Activated naive CD4-positive, alpha-beta T cell treated with anti-CD3 and anti-CD28 coated beads, Interleukin-2, amount 10 ng/mL, durations not matched to agents 7 days and 5 days (primary cell): ENCODE results near the gene CTLA4.

Experiments
- CTCF ChIA-PET: fragments of 350-600 bp; sonication (Branson Sonifier 250); formaldehyde crosslinking; loops from one replicate; lab custom pipeline; 2021; ENCODE audit warnings: antibody characterized with exemption; lab: Charles Lee
- DNase-seq: peaks from one replicate; pipeline ENCODE4 v3.0.0-alpha.2; 2020
- H3K27ac Mint-ChIP-seq: one replicate; pipeline ENCODE4 v1.8.0; 2021; ENCODE audit warnings: mild to moderate bottlenecking, moderate library complexity, mixed read lengths
- H3K27me3 Mint-ChIP-seq: one replicate; pipeline ENCODE4 v1.8.0; 2021; ENCODE audit warnings: mild to moderate bottlenecking, mixed read lengths
- H3K36me3 Mint-ChIP-seq: one replicate; pipeline ENCODE4 v1.8.0; 2021; ENCODE audit warnings: mixed read lengths
- H3K4me1 Mint-ChIP-seq: one replicate; pipeline ENCODE4 v1.8.0; 2021; ENCODE audit warnings: mixed read lengths
- H3K4me3 Mint-ChIP-seq: one replicate; pipeline ENCODE4 v1.8.0; 2021; ENCODE audit warnings: mild to moderate bottlenecking, moderate library complexity, mixed read lengths
- H3K9me3 Mint-ChIP-seq: one replicate; pipeline ENCODE4 v1.8.0; 2021; ENCODE audit warnings: mixed read lengths

The CTLA4 gene

GRCh38 chr2:203840655-203841205, 26.8 kb upstream of the CTLA4 start:
- Mint-ChIP-seq H3K9me3 (no peaks in the 10 kb centered on the region), H3K4me1 (peaks cover 4% of the 10 kb centered on the region), H3K4me3 (no peak overlapping the region), H3K27me3 (peaks cover 4% of the 10 kb centered on the region), H3K27ac (no peak overlapping the region), H3K36me3 (no peaks in the 10 kb centered on the region)
- DNase-seq = no peak
- CTCF ChIA-PET = interaction anchor here (0.7 to 1.1 kb wide), 2 partner anchors 32 to 38 kb away, joined by 3 to 4 read pairs; no protein-coding TSS in a partner anchor

- no peaks in the 10 kb centered on the region for H3K9me3 Mint-ChIP-seq
- H3K27ac Mint-ChIP-seq = no peak overlapping the region
- CTCF ChIA-PET = no interaction called here
- H3K4me3 Mint-ChIP-seq = no peak overlapping the region
- peaks cover 4% of the 10 kb centered on the region for H3K4me1 Mint-ChIP-seq
- peaks cover 4% of the 10 kb centered on the region for H3K27me3 Mint-ChIP-seq
- DNase-seq = no peak
- H3K36me3 Mint-ChIP-seq = no peaks in the 10 kb centered on the region
Measured at GRCh38 chr2:203841654-203842053, 25.9 kb upstream of the CTLA4 start.

- no peak for DNase-seq
- H3K36me3 Mint-ChIP-seq = no peaks in the 10 kb centered on the region
- no peak overlapping the region for H3K27ac Mint-ChIP-seq
- H3K9me3 Mint-ChIP-seq = no peaks in the 10 kb centered on the region
- no peak overlapping the region for H3K4me3 Mint-ChIP-seq
- H3K4me1 Mint-ChIP-seq = peaks cover 4% of the 10 kb centered on the region
- peaks cover 4% of the 10 kb centered on the region for H3K27me3 Mint-ChIP-seq
- CTCF ChIA-PET = interaction anchor here (1.2 kb wide), 1 partner anchor 26 kb away, joined by 4 read pairs; no protein-coding TSS in a partner anchor
Measured at GRCh38 chr2:203842373-203842772, 25.2 kb upstream of the CTLA4 start.

GRCh38 chr2:203846490-203847105, 21.0 kb upstream of the CTLA4 start:
- Mint-ChIP-seq H3K27me3 (no peaks in the 10 kb centered on the region), H3K4me3 (no peak overlapping the region), H3K9me3 (no peaks in the 10 kb centered on the region), H3K36me3 (no peaks in the 10 kb centered on the region), H3K4me1 (no peaks in the 10 kb centered on the region), H3K27ac (no peak overlapping the region)
- CTCF ChIA-PET = no interaction called here
- no peak for DNase-seq

GRCh38 chr2:203849010-203849409, 18.6 kb upstream of the CTLA4 start:
- Mint-ChIP-seq H3K4me1 (peaks cover 16% of the 10 kb centered on the region), H3K9me3 (no peaks in the 10 kb centered on the region), H3K36me3 (no peaks in the 10 kb centered on the region), H3K27me3 (no peaks in the 10 kb centered on the region), H3K4me3 (no peak overlapping the region), H3K27ac (no peak overlapping the region)
- CTCF ChIA-PET = no interaction called here
- no peak for DNase-seq

- DNase-seq = no peak
- no peaks in the 10 kb centered on the region for H3K36me3 Mint-ChIP-seq
- no peak overlapping the region for H3K27ac Mint-ChIP-seq
- no peaks in the 10 kb centered on the region for H3K9me3 Mint-ChIP-seq
- H3K4me1 Mint-ChIP-seq = peaks cover 33% of the 10 kb centered on the region
- no peak overlapping the region for H3K4me3 Mint-ChIP-seq
- CTCF ChIA-PET = interaction anchor here (1.6 kb wide), 1 partner anchor 36 kb away, joined by 4 read pairs; no protein-coding TSS in a partner anchor
- H3K27me3 Mint-ChIP-seq = no peaks in the 10 kb centered on the region
Measured at GRCh38 chr2:203852760-203853159, 14.8 kb upstream of the CTLA4 start.

GRCh38 chr2:203853271-203853670, 14.3 kb upstream of the CTLA4 start:
- H3K27me3 Mint-ChIP-seq = no peaks in the 10 kb centered on the region
- no peak overlapping the region for H3K27ac Mint-ChIP-seq
- CTCF ChIA-PET = interaction anchor here (0.9 to 1.6 kb wide), 6 partner anchors 13 to 39 kb away, joined by 3 to 4 read pairs (median 3); partner anchors contain the start of gene CTLA4
- peak overlapping the region; percentile 31 for H3K4me3 Mint-ChIP-seq
- H3K9me3 Mint-ChIP-seq = no peaks in the 10 kb centered on the region
- peaks cover 38% of the 10 kb centered on the region for H3K4me1 Mint-ChIP-seq
- no peaks in the 10 kb centered on the region for H3K36me3 Mint-ChIP-seq
- no peak for DNase-seq

- Mint-ChIP-seq H3K9me3 (no peaks in the 10 kb centered on the region), H3K4me1 (peaks cover 43% of the 10 kb centered on the region), H3K27ac (no peak overlapping the region), H3K27me3 (no peaks in the 10 kb centered on the region), H3K36me3 (no peaks in the 10 kb centered on the region), H3K4me3 (peak overlapping the region; percentile 5)
- DNase-seq = no peak
- CTCF ChIA-PET = interaction anchor here (0.9 to 1.6 kb wide), 6 partner anchors 13 to 39 kb away, joined by 3 to 4 read pairs (median 3); partner anchors contain the start of gene CTLA4
Measured at GRCh38 chr2:203853722-203854121, 13.8 kb upstream of the CTLA4 start.

GRCh38 chr2:203855274-203855673, 12.3 kb upstream of the CTLA4 start:
- Mint-ChIP-seq H3K27me3 (no peaks in the 10 kb centered on the region), H3K9me3 (no peaks in the 10 kb centered on the region), H3K4me3 (no peak overlapping the region), H3K27ac (no peak overlapping the region), H3K4me1 (peaks cover 58% of the 10 kb centered on the region), H3K36me3 (no peaks in the 10 kb centered on the region)
- CTCF ChIA-PET = no interaction called here
- DNase-seq = no peak

GRCh38 chr2:203857656-203858055, 9.9 kb upstream of the CTLA4 start:
- Mint-ChIP-seq H3K4me3 (no peak overlapping the region), H3K27me3 (no peaks in the 10 kb centered on the region), H3K27ac (peak overlapping the region; percentile 65), H3K36me3 (no peaks in the 10 kb centered on the region), H3K9me3 (no peaks in the 10 kb centered on the region), H3K4me1 (peaks cover 68% of the 10 kb centered on the region)
- CTCF ChIA-PET = interaction anchor here (0.6 to 2.0 kb wide), 12 partner anchors 10 to 403 kb away, joined by 3 to 20 read pairs (median 3); partner anchors contain the start of gene CTLA4
- DNase-seq = no peak

GRCh38 chr2:203858176-203858575, 9.4 kb upstream of the CTLA4 start:
- Mint-ChIP-seq H3K4me1 (peaks cover 64% of the 10 kb centered on the region), H3K27me3 (no peaks in the 10 kb centered on the region), H3K9me3 (no peaks in the 10 kb centered on the region), H3K27ac (peak overlapping the region; percentile 65), H3K36me3 (no peaks in the 10 kb centered on the region), H3K4me3 (no peak overlapping the region)
- peak; percentile 45 for DNase-seq
- CTCF ChIA-PET = interaction anchor here (0.6 to 2.0 kb wide), 12 partner anchors 10 to 403 kb away, joined by 3 to 20 read pairs (median 3); partner anchors contain the start of gene CTLA4

GRCh38 chr2:203859030-203859789, 8.4 kb upstream of the CTLA4 start:
- no peak overlapping the region for H3K4me3 Mint-ChIP-seq
- H3K36me3 Mint-ChIP-seq = peaks cover 1% of the 10 kb centered on the region
- no peaks in the 10 kb centered on the region for H3K27me3 Mint-ChIP-seq
- CTCF ChIA-PET = interaction anchor here (0.7 to 3.8 kb wide), 10 partner anchors 8 to 317 kb away, joined by 3 to 25 read pairs (median 4); partner anchors contain the start of gene CTLA4
- peak overlapping the region; percentile 47 for H3K27ac Mint-ChIP-seq
- H3K4me1 Mint-ChIP-seq = peaks cover 54% of the 10 kb centered on the region
- DNase-seq = no peak
- H3K9me3 Mint-ChIP-seq = peaks cover 4% of the 10 kb centered on the region

- Mint-ChIP-seq H3K4me3 (no peak overlapping the region), H3K4me1 (peaks cover 59% of the 10 kb centered on the region)
- CTCF ChIA-PET = interaction anchor here (0.6 to 3.8 kb wide), 5 partner anchors 11 to 113 kb away, joined by 3 to 25 read pairs (median 5); no protein-coding TSS in a partner anchor
Measured at GRCh38 chr2:203861197-203861596, 6.4 kb upstream of the CTLA4 start.

GRCh38 chr2:203861607-203862006, 6.0 kb upstream of the CTLA4 start:
- Mint-ChIP-seq H3K4me3 (no peak overlapping the region), H3K27me3 (no peaks in the 10 kb centered on the region), H3K27ac (no peak overlapping the region), H3K4me1 (peaks cover 60% of the 10 kb centered on the region), H3K36me3 (peaks cover 9% of the 10 kb centered on the region), H3K9me3 (peaks cover 12% of the 10 kb centered on the region)
- DNase-seq = no peak
- CTCF ChIA-PET = interaction anchor here (0.6 to 3.8 kb wide), 6 partner anchors 10 to 114 kb away, joined by 3 to 25 read pairs (median 4); no protein-coding TSS in a partner anchor

More at GRCh38 chr2:203861197-203861596, 6.4 kb upstream of the CTLA4 start:
- H3K9me3 Mint-ChIP-seq = peaks cover 12% of the 10 kb centered on the region
- H3K27me3 Mint-ChIP-seq = no peaks in the 10 kb centered on the region
- no peak for DNase-seq
- H3K27ac Mint-ChIP-seq = no peak overlapping the region
- H3K36me3 Mint-ChIP-seq = peaks cover 9% of the 10 kb centered on the region
